Neuronal stem cell (in vitro differentiated cells): ENCODE data around the gene MFAP4.

Experiments
- DNase-seq: peaks from one replicate; pipeline ENCODE4 v3.0.0-alpha.2; 2013; ENCODE audit warnings: low spot score
- H2AFZ ChIP-seq: one replicate; pipeline ENCODE4 v1.6.1; 2013; ENCODE audit warnings: mild to moderate bottlenecking, low read length, inconsistent platforms
- H2AK5ac ChIP-seq: 2 replicates; pipeline ENCODE4 v1.6.1; 2013; ENCODE audit warnings: low read depth, mild to moderate bottlenecking, inconsistent platforms, low read length, moderate library complexity, mixed read lengths
- H2BK120ac ChIP-seq: 2 replicates; pipeline ENCODE4 v1.6.1; 2013; ENCODE audit warnings: low read depth, mild to moderate bottlenecking, inconsistent platforms, low read length, moderate library complexity, mixed read lengths
- H2BK12ac ChIP-seq: one replicate; pipeline ENCODE4 v1.6.1; 2013; ENCODE audit warnings: low read length, inconsistent platforms
- H2BK15ac ChIP-seq: 2 replicates; pipeline ENCODE4 v1.6.1; 2013; ENCODE audit warnings: mild to moderate bottlenecking, low read length, inconsistent platforms, mixed read lengths
- H2BK5ac ChIP-seq: one replicate; pipeline ENCODE4 v1.6.1; 2013; ENCODE audit warnings: inconsistent platforms, mild to moderate bottlenecking, low read length, moderate library complexity
- H3K14ac ChIP-seq: one replicate; pipeline ENCODE4 v1.6.1; 2013; ENCODE audit warnings: low read length, inconsistent platforms
- H3K18ac ChIP-seq: 2 replicates; pipeline ENCODE4 v1.6.1; 2013; ENCODE audit warnings: low read length, inconsistent platforms
- H3K23ac ChIP-seq: 2 replicates; pipeline ENCODE4 v1.6.1; 2013; ENCODE audit warnings: low read depth, mild to moderate bottlenecking, mixed read lengths, low read length, inconsistent platforms; ENCODE audit not compliant: poor library complexity
- H3K27ac ChIP-seq: replicated peaks from 3 replicates; pipeline ENCODE4 v1.5.1; 2013; ENCODE audit warnings: low read length, inconsistent platforms
- H3K27me3 ChIP-seq, 3 experiments: 2 replicates each; pipeline ENCODE4 v1.6.1; 2013; ENCODE audit warnings: low read length in 3 of 3, mild to moderate bottlenecking in 2 of 3, inconsistent platforms in 1 of 3, low read depth in 1 of 3, mixed read lengths in 1 of 3, moderate library complexity in 1 of 3; ENCODE audit not compliant: control insufficient read depth in 3 of 3, insufficient read depth in 3 of 3
- H3K36me3 ChIP-seq, 2 donors: replicated peaks in 1 of 2; 2 replicates each; pipeline ENCODE4 v1.6.1; 2013; ENCODE audit warnings: low read length in 2 of 2; ENCODE audit not compliant: control insufficient read depth in 2 of 2, insufficient read depth in 2 of 2
- H3K4ac ChIP-seq: 2 replicates; pipeline ENCODE4 v1.6.1; 2013; ENCODE audit warnings: inconsistent platforms, mild to moderate bottlenecking, low read length, moderate library complexity
- H3K4me1 ChIP-seq, 2 donors: 1 replicate in 1 of 2; 2 replicates in 1 of 2; pipeline ENCODE4 v1.6.1; 2013; ENCODE audit warnings: low read length in 2 of 2, low read depth in 1 of 2; ENCODE audit not compliant: control insufficient read depth in 2 of 2, insufficient read depth in 1 of 2
- H3K4me2 ChIP-seq: one replicate; pipeline ENCODE4 v1.6.1; 2013; ENCODE audit warnings: mild to moderate bottlenecking, low read length, inconsistent platforms; ENCODE audit not compliant: insufficient read depth, poor library complexity, severe bottlenecking
- H3K4me3 ChIP-seq, 2 donors: 2 replicates each; pipeline ENCODE4 v1.5.1; 2013; ENCODE audit warnings: low read length in 2 of 2, mild to moderate bottlenecking in 2 of 2, inconsistent platforms in 1 of 2, moderate library complexity in 1 of 2
- H3K79me1 ChIP-seq: one replicate; pipeline ENCODE4 v1.6.1; 2013; ENCODE audit warnings: low read depth, mild to moderate bottlenecking, inconsistent platforms, low read length, moderate library complexity
- H3K9ac ChIP-seq: one replicate; pipeline ENCODE4 v1.6.1; 2013; ENCODE audit warnings: mild to moderate bottlenecking, low read depth, low read length, inconsistent platforms; ENCODE audit not compliant: poor library complexity
- H3K9me3 ChIP-seq, 2 donors: replicated peaks in 1 of 2; 2 replicates each; pipeline versions ENCODE3 to v1.6.1; 2013; ENCODE audit warnings: low read length in 2 of 2, mild to moderate bottlenecking in 2 of 2, inconsistent platforms in 1 of 2, low read depth in 1 of 2, mixed read lengths in 1 of 2, moderate library complexity in 1 of 2; ENCODE audit not compliant: control insufficient read depth in 2 of 2, insufficient read depth in 1 of 2
- H4K8ac ChIP-seq: one replicate; pipeline ENCODE4 v1.6.1; 2013; ENCODE audit warnings: low read depth, mild to moderate bottlenecking, inconsistent platforms, low read length, moderate library complexity
- H4K91ac ChIP-seq: one replicate; pipeline ENCODE4 v1.6.1; 2013; ENCODE audit warnings: low read length, low read depth, mild to moderate bottlenecking, inconsistent platforms; ENCODE audit not compliant: poor library complexity
- WGBS, 2 donors: extraction: QIAGEN DNeasy Blood & Tissue Kit; methylation state at CpG; one replicate each; pipeline ENCODE4 v1.1.7; 2013; ENCODE audit warnings: missing lambda C conversion rate in 2 of 2, mixed read lengths in 1 of 2; ENCODE audit not compliant: insufficient read length in 2 of 2, insufficient replicate concordance in 1 of 2; ENCODE audit errors: extremely low coverage in 2 of 2; 5-methylcytosine and 5-hydroxymethylcytosine counted together

The MFAP4 gene

GRCh38 chr17:19418251-19418992 is 31.4 kb upstream of the MFAP4 start:
- Histone ChIP-seq H3K27me3 (peaks cover 0 to 38% (median 0%) of the 10 kb centered on the region in 3 experiments), H2BK15ac (no peak overlapping the region), H3K4me3 (no peak overlapping the region), H3K36me3 (no peaks in the 10 kb centered on the region), H3K9ac (no peak overlapping the region), H4K91ac (no peak overlapping the region), H2AFZ (no peak overlapping the region), H3K18ac (no peak overlapping the region), H3K79me1 (no peaks in the 10 kb centered on the region), H2BK12ac (no peak overlapping the region), H3K4me2 (no peak overlapping the region), H3K4me1 (no peaks in the 10 kb centered on the region), H3K9me3 (no peaks in the 10 kb centered on the region), H4K8ac (no peak overlapping the region), H2AK5ac (no peak overlapping the region), H3K4ac (no peak overlapping the region), H3K23ac (no peak overlapping the region), H3K27ac (no peak overlapping the region), H2BK5ac (no peak overlapping the region), H3K14ac (no peak overlapping the region), H2BK120ac (no peak overlapping the region)
- no CpG with 5 or more reads among the region's 7 CpGs for WGBS, 2 donors
- DNase-seq = no peak

GRCh38 chr17:19417611-19418010 is 30.6 kb upstream of the MFAP4 start:
- WGBS, 2 donors = no CpG with 5 or more reads among the region's 3 CpGs
- no peaks in the 10 kb centered on the region for H3K9me3 ChIP-seq
- no peaks in the 10 kb centered on the region for H3K4me1 ChIP-seq
- H3K4me2 ChIP-seq = no peak overlapping the region
- no peak overlapping the region for H4K8ac ChIP-seq
- no peak overlapping the region for H2BK120ac ChIP-seq
- H2AK5ac ChIP-seq = no peak overlapping the region
- no peaks in the 10 kb centered on the region for H3K36me3 ChIP-seq
- no peaks in the 10 kb centered on the region for H3K79me1 ChIP-seq
- no peak overlapping the region for H3K9ac ChIP-seq
- H2BK15ac ChIP-seq = no peak overlapping the region
- H2AFZ ChIP-seq = no peak overlapping the region
- H3K18ac ChIP-seq = no peak overlapping the region
- H3K4ac ChIP-seq = no peak overlapping the region
- H3K27ac ChIP-seq = no peak overlapping the region
- H3K23ac ChIP-seq = no peak overlapping the region
- H3K14ac ChIP-seq = no peak overlapping the region
- no peak overlapping the region for H4K91ac ChIP-seq
- DNase-seq = no peak
- peaks cover 0 to 39% (median 0%) of the 10 kb centered on the region in 3 experiments for H3K27me3 ChIP-seq
- no peak overlapping the region for H2BK12ac ChIP-seq
- H2BK5ac ChIP-seq = no peak overlapping the region
- H3K4me3 ChIP-seq = no peak overlapping the region

GRCh38 chr17:19415806-19416775 is 29.1 kb upstream of the MFAP4 start:
- Histone ChIP-seq H3K4me2 (no peak overlapping the region), H4K8ac (peak overlapping the region; percentile 93), H3K36me3 (no peaks in the 10 kb centered on the region), H3K4me1 (peaks cover 0 to 5% of the 10 kb centered on the region in 2 donors), H3K4me3 (no peak overlapping the region), H3K4ac (no peak overlapping the region), H3K27ac (no peak overlapping the region), H3K23ac (no peak overlapping the region), H2BK5ac (no peak overlapping the region), H2BK12ac (no peak overlapping the region), H2AFZ (no peak overlapping the region), H4K91ac (no peak overlapping the region), H2AK5ac (peak overlapping the region; percentile 24), H3K9ac (peak overlapping the region; percentile 33), H3K9me3 (no peaks in the 10 kb centered on the region), H2BK15ac (no peak overlapping the region), H3K14ac (peak overlapping the region; percentile 31), H3K27me3 (peaks cover 0 to 40% (median 0%) of the 10 kb centered on the region in 3 experiments), H3K79me1 (no peaks in the 10 kb centered on the region), H2BK120ac (no peak overlapping the region), H3K18ac (peak overlapping the region; percentile 46)
- WGBS, 2 donors = no CpG with 5 or more reads among the region's 18 CpGs
- no peak for DNase-seq

- no peaks in the 10 kb centered on the region for H3K9me3 ChIP-seq
- no peak overlapping the region for H2BK5ac ChIP-seq
- peaks cover 0 to 44% (median 0%) of the 10 kb centered on the region in 3 experiments for H3K27me3 ChIP-seq
- H2BK12ac ChIP-seq = no peak overlapping the region
- peak overlapping the region; percentile 32 for H2BK15ac ChIP-seq
- H3K23ac ChIP-seq = no peak overlapping the region
- peak overlapping the region; percentile 24 for H2AK5ac ChIP-seq
- H3K79me1 ChIP-seq = no peaks in the 10 kb centered on the region
- H3K14ac ChIP-seq = no peak overlapping the region
- H3K27ac ChIP-seq = no peak overlapping the region
- no CpG with 5 or more reads among the region's 13 CpGs for WGBS, 2 donors
- peaks cover 0 to 12% of the 10 kb centered on the region in 2 donors for H3K4me1 ChIP-seq
- peak overlapping the region; percentile 30 for H3K18ac ChIP-seq
- H2BK120ac ChIP-seq = no peak overlapping the region
- H3K9ac ChIP-seq = peak overlapping the region; percentile 32
- H3K4me3 ChIP-seq = no peak overlapping the region
- no peak for DNase-seq
- H2AFZ ChIP-seq = no peak overlapping the region
- no peak overlapping the region for H3K4me2 ChIP-seq
- no peak overlapping the region for H4K8ac ChIP-seq
- H3K4ac ChIP-seq = no peak overlapping the region
- no peaks in the 10 kb centered on the region for H3K36me3 ChIP-seq
- H4K91ac ChIP-seq = no peak overlapping the region
Observed at GRCh38 chr17:19415311-19415710, 28.3 kb upstream of the MFAP4 start.
